M059J (cell line): Measurements from ENCODE around the gene MAML3. TPM values are rescaled to one million over a fixed set of nuclear protein-coding genes. Genes with fewer than 3 reads are reported as not detected.

Experiments used
- DNase-seq: peaks from one replicate; pipeline ENCODE4 v3.0.0-alpha.2; 2012; ENCODE audit warnings: low read depth
- total RNA-seq: library from RNA; depleted of rRNA; stranded (reverse); fragments of >200 nt; shearing (Covaris generic); gene quantifications from 2 replicates; pipeline ENCODE4 v1.2.3, GENCODE V29; 2014

The MAML3 gene
- total RNA-seq, 1 experiment from 2014 or later: 1.6 TPM

DNA sequence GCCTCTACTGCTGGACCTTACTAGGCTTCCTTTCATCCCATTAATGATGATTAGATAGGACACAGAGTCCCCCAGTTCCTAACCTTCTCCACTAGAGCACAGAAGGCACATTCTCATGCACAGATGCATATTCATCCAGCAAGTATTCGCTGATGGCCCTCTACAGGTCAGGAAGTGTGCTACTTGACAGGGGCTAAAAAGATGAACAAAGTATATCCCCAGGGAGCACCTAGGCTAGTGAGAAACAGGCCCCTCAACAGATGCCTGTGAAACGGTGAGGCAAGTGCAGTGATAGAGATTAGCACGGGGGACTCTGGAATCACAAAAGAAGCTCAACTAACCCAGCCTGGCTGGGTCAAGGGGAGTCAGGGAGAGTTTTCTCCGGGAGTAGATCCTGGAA lies 392.5 kb downstream of the MAML3 start:
- peak; percentile 50 for DNase-seq

DNA sequence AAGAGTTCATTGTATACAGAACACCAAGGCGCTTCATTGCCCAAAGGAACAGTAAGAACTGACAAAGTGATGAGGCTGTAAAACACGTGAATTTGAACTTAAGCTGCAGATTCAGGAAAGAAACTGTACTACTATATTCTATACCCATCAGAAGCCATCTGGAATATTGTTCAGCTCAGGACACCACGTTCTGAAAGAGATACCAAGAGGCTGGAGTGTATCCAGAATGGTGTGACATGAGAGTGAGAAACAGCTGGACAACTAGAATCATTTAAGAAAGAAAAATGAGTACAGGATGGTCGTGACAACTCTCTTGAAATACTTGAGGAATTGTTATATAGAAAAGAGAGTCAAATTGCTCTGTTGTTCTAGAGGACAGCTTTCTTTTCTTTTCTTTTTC lies 393.4 kb downstream of the MAML3 start:
- DNase-seq: no peak

DNA sequence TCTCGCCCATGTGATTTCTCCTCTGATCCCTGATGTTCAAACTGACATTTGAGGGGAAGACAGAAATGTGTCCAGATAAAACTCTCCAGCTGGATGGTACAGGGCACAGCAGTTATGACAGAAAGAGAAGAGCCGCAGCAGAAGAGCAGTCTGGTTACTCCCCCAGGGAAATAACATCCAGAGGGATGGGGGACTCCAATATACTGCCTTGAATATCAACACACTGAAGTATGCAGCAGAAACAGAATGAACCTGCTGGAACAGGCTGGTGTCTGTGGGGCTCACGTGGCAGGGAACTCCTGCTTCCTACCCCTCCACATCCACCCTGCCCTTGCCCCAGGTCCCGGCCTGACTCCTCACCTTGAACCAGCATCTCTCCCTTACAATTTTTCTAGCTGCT lies 394.9 kb downstream of the MAML3 start:
- no peak for DNase-seq

DNA sequence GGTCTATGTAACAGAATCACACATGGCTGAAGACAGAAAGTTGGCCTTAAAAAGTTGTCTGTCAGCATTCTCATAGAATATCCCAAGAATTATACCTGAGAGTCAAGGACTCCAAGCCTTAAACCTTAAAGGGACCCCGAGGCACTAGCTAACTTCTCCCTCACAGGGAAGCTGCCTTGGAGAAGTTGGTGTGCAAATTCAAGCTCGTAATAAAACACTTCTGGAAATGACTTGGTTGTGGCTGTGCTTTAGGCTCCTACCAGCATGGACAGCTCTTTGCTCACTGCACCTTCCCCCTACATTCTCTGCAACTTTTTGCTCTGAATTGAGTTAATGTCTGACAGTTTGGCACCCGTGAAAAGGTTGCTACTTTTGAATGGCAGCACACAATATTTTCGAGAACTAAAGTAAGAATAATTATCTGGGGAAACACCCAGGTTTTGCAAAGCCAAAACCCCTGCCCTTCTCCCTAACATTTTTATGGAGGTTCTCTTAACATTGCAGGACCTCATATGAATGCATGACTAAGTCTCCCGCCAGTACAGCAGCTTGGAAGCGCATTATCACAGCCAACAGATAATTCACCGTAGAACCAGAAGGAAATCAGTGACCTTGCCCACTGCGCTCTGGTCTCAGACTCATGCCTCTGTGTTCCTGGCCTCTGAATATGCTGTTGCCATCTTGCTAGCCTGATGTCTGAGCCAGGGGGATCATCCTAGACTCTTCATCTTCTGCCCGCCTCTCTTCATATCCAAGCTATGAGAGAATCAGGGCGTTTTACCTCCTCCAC lies 397.4 kb downstream of the MAML3 start:
- DNase-seq: no peak

DNA sequence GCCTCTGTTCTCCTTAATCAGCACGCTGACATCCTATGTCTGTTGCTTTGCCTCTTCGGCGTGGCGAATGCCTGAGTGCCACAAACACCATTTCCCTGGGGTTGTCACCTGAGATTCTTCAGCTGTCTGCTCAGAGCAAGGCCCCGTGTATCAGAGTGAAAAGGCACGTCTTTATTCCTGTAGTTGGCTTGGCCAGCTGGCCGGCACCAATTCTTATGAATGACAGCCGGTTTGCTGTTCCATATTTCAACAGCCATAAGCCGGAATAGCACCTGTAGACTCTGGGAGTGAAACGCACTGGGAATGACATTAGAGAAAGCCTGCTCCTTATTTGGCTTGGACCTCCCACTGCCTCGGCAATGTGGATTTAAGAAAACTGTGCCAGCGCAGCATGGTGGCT lies 399.0 kb downstream of the MAML3 start:
- no peak for DNase-seq

DNA sequence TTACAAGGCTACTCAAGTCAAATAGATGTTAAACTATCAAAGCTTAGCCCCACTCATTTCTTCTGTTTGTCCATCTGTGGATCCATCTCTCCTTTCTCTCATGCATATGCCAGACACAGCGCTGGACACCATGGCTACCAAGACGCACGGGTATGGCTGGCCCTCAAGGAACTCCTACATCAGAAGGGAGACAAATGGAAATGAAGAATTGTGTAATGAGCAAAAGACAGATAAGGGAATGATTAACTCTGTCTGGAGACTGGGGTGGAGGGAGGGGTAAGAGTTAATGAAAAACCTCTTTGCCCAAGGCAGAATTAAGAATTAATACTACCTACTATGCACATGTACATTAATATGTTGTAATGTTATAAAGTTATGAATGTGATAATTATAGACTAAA lies 400.3 kb downstream of the MAML3 start:
- no peak for DNase-seq

DNA sequence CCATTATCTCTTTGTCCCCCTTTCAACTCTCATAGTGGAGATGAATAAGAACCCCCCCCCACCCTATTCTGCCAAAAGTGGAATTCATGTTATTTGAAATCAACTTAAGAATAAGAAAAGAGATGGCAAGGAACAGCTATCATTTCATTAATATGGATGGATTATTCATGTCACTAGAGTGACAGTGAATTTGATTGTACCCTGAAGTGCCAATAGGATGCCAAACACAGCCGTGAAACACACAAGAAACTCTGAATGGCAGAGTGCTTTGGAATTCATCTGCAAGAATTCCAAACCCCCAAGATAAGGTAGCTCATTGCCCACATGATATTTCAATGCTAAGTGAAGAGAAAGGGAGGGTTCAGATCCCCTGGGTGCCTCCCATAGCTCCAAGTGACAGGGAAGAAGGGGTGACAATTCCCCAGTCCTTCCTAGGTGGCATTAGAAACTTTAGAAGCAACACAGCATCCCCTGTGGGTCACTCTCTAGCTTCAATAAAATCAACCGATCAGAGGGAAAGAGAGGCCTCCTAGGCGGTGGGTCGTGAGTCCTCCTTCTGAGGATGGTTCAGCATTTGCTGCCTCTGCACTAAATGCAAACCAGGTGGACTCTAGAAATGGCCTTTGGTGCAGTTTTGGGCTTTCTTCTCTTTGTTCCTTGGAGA lies 404.0 kb downstream of the MAML3 start:
- no peak for DNase-seq

DNA sequence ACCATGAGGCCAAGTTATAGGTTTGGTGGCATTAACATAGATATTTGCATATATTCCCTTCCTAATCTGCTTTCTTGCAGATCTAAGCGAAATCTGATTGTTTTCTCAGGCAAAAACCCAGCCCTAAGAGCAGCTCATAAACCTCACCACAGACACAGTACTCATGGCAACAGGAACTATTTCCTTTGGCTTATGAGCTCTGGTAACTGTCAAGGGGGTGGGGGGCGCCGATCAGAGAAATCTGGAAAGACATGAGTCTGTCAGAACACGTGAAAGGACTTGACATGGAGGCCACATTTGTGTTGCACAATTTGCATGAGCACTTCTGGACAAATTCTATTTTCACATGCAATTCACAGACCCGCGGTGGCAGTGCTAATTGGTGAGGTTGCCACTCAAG lies 404.6 kb downstream of the MAML3 start:
- peak; percentile 13 for DNase-seq

DNA sequence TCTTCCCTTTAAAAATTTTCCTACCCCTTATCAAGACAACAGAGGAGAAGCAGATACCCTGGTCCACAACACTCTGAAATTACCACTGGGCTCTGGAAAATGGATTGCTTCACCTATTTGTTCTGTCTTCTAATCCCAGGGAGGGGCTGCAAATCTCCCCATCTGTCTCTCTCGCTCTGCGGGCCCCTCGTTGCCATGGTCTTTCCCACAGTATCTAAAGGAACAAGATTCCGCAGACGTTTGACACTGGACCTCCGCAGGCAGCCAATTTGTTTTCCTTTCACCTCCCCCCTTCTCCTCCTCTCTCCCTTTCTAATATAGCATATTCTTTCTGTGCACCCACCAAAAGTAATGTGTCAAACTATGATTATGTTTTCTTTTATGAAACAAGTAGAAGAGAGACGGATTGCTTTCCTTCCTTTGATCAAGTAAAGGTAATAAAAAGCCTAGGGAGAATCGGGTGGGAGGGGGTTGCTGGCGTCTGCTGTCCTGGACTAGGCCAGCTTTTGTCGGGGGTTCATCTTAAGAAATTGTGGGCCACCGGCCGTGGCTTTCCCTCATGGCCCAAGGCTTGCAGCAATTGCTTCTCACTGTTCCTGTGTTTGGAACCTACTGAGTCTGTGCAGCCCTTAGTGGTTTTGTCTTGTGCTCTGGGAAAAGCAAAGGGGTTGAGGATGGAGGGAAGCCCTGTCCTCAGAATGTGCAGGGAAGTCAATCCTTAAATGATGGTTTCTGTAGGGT lies 407.4 kb downstream of the MAML3 start:
- DNase-seq: no peak

DNA sequence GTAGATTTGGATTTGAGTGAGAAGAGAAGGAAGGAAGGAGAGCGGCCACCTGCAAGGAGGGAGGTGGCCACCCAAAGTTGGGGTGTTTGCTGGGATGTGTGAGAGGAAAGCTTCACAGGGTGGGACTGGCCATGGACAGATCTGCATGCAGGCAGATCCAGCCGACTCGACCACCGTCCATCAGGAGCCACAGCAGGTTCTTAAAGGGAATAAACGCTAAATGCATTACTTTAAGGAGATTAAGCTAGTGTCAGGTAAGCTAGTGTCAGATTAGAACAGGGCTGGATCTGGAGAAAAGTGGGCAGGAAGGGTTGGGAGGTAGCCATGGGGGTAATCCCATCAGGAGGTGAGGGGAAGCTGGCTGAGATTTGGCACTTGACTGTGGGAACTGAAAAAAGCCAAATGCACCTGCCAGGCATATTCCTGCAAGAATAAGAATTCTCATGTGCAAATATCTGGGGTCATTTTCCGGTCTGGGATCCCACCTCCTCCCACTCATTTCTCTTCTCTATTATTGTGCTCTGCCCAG lies 408.8 kb downstream of the MAML3 start:
- no peak for DNase-seq

DNA sequence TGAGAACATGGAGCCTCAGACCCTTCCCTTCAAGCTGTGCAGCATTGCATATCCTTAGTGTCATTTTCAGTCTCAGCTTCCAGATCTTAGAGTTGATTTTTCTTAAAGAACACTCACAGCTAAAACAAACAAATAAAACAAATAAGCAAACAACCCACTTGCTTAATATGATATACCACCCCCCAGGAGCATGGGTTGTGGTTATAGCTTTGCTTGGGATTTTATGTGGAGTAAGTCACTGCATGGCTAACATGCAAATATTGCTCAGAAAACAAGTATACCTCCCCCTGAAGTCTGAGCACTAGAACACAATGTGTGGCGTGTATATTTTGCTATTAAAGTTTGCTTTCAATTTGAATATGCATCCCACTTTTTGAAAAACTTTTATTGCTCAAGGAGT lies 409.8 kb downstream of the MAML3 start:
- no peak for DNase-seq

DNA sequence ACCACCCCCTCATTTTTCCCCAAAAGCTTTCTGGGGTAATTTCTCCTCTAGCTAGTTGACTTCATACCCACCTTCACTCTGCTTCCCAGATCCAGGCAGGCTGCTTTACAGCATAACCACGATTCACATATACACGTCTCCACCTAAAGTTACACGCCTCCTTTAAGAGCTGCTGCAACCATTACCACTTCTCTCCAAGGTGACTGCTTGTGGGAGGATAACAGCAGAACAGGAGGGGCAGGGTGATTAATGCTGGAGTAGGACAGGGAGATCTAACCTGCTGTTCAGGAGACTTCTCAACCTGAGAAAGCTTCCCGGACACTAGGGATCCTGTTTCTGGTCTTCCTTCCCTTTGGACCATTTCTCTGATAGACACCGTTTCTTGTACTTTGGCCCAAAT lies 411.0 kb downstream of the MAML3 start:
- no peak for DNase-seq

DNA sequence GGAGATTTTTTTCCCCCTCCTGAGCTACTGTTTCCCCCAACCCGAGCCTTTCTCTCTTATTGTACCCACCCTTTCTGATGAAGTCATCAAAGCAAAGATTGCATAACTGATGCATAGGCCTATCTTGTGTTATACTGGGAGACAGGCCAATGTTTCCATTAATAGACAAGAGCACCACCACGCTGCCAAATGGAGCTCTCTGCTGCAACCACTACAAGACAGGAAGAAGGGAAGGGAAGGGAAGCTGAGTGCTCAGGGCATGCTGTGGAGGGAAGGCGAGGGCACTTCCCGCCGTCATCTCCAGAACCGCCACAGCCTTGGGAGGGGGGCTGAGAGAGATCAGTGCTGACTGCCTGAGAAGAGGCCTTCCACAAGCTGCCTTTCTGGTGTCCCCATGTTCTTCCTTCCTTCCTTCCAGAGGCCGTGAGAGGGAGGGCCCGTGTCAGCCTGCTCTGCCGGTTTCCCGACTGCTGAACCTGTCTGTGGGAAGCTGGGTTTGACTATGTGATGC lies 413.4 kb downstream of the MAML3 start:
- DNase-seq: peak; percentile 57

DNA sequence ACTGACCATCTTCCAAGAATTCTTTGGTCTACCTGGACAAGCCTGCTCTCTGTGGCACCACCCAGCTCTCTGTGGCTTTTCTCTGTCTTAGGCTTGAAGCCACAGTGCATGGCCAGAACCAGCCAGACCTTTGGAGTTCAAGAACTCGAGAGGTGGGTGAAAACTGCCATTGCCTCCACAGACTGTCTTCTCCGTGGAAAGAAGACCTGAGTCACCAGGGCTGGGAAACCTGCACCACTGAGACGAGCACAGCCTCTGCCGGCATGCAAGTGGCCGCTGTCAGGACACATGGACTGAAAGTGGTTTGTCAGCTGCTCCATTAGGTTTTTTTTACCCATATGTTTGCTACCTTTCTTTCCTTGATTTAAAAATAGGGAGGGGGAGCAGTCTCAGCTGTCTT lies 413.9 kb downstream of the MAML3 start:
- DNase-seq: no peak

DNA sequence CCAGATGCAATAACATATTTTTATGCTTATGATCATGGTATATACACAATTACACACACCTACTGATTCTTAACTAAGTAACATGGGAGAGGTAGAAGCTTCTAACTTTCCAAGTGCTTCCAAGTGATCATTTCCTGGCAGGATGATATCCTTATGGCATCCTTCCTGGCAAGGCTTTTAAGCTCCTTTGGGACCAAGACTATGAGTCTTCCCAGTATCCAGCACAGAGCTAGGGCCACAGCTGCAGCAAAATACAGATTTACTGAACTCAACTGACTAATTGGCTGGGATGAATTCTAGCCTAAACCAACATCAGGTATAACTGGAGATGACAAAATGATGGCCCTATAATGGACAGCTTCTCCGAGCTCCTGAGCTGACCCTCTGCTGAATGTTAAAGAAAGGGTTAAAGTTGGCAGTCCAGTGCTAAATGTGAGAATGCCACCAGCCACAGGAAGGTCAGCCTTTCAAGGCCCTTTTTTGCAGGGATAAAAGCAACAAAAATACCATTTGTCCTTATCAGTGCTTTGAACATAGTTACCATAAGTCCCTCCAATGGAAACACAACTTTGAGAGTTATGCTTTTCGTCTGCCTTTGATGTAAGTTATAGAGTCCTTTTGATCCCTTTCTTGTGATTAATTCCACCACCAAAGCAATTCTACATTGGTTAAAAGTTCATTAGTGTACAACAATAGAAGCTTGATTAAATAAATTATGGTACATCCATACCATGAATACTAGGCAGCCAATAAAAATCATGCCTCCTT lies 415.0 kb downstream of the MAML3 start:
- no peak for DNase-seq

DNA sequence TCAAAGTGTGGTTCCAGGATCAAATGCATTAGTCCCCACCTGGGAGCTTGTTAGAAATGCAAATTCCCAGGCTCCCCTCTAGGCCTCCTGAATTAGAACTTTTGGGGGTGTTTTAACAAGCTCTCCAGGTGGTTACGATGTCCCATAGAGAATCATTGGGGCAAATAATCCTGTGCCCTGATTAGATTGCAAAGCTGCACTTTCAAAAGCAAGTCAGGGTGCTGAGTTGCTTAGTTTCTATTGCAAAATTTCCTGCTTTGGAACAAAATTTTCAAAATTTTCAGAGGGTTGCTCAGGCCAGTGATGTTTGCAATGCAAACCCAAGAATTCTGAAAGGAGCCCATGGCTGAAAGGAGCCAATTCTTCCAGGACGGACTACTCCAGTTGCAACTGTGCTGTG lies 417.3 kb downstream of the MAML3 start:
- no peak for DNase-seq

DNA sequence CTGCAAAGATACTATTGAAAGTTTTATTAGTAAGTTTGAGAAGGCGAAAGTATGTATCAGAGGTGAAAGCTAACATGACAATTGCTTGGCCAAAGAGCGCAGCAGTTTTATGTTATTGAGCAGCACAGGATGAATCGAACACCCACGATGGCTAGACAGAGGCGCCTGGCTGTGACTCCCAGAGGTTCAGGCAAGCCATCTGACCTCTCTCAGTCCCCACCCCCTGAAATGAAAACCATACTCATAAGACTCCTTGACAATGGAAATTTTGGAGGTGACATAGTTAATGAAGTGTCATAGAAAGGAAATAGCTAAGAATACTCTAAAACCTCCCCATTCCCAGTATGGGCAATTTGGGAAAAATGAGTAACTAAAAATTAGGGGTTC lies 417.7 kb downstream of the MAML3 start:
- DNase-seq: no peak

DNA sequence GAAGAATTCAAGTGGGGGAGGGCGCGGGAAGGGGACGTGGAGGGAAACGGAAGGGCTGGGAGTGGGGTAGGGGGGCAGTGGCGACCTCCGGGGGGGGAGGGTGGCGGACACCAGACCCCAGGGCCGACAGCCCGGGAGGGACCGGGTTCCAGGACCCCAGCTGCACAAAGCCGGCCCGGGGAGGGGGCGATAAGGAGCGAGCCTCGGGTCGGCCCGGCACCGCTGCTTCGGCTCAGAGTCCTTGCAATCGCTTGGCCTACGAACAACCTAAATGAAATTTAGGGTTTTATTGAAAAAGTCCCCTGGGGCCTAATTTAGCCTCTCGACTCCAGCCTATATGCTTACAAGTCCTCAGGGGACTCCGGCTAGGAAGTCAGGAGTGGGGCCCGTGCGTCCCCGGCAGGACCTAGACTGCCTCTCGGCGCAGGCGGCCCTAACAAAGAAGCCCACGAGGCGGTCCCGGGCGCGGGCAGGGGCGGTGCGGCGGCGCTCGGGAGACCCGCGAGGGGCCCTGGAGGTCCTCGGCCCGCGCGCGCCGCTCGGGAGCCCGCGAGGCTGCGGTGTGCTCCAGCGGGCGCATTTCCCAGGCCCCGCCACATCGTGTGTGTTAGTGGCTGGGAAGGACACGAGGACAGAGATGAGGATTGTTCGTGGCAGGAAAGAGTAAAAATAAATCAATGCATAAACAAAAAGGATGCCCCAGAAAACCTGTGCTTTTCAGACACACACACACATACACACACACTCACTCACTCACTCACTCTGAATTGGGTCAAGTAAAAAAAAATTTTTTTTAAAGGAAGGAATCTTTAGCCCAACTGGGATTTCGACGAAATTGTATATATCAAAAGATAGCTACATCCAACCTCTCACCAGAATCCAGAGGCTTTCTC lies 418.4 kb downstream of the MAML3 start:
- DNase-seq: no peak

DNA sequence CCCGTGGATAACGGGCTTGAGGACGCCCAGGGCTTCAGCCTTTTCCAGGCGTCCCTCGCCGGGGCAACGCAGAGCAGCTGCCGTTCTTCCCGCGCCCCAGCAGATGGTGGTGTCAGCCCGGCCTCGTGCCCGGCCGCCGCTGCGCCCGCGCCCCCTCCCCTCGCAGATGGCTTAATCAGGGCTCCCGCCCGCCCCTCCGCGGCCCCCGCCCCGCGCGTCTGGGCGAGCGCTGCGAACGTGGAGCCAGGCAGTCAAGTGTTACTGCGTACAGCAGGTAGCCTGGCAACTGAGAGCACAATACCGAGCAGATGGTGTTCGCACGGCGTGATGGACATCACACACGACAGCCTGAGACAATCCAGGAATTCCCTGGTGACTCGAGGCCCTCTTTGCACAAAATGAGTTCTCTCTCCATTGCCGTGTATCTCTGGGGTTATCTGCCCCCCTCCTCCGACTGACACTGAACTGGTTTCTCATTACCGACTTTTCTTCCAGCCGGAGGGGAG lies 419.1 kb downstream of the MAML3 start:
- DNase-seq: peak; percentile 69

DNA sequence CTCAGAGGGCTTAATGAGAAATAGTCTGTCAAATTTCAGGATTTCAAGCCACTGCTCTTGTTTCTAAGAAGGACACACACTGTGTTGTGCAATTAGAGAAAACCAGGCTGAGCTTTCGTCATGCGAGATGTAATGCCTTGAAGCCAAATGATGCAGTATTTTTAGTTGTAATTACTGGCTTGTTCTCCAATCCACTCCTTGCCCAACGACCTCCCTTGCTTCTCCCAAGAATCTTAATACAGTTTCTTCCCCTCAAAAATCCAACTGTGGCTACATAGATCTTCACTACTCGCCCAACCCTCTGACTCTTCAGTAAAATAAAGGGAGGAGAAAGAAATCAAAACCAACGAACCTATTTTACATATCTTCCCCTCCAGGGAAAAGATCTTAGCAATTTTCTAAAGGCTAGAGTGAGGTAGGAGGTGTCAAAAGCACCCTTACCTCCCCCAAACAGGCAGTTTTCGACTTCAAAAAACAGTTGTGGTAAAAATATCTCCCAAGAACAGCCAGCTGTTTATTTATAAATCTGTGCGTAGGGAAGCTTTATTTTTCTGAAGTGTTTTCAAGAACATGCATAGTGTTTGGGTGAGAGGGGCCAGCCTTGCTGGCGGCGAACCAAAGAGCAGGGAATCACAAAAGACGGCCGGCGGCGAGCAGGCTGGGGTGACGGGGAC lies 419.6 kb downstream of the MAML3 start:
- DNase-seq: peak; percentile 29
